Inflammatory macrophage treated with lipopolysaccharide for 1 hour (primary cell): ENCODE measurements around the gene TNIK.
"Not testable (repeated sequence)": the region's sequence is repeated elsewhere in the genome, so short reads cannot be mapped to it uniquely, and the experiment has no call there.

Experiments
- DNase-seq, 2 donors: peaks; one replicate each; pipeline ENCODE4 v3.0.0-alpha.2; 2020 to 2022

TNIK gene

GRCh38 chr3:171306631-171307030 lies 153.6 kb downstream of the TNIK start:
- DNase-seq: no peak

GRCh38 chr3:171305823-171306222 lies 154.4 kb downstream of the TNIK start:
- DNase-seq: not testable (repeated sequence)

GRCh38 chr3:171304498-171304897 lies 155.7 kb downstream of the TNIK start:
- DNase-seq: not testable (repeated sequence)

GRCh38 chr3:171304017-171304416 lies 156.2 kb downstream of the TNIK start:
- peak in 1 of 2 donors; percentile 20 for DNase-seq

- no peak for DNase-seq
These were observed 158.2 kb downstream of the TNIK start for GRCh38 chr3:171301998-171302397.

- DNase-seq: no peak
These were observed 159.2 kb downstream of the TNIK start for GRCh38 chr3:171301002-171301401.

GRCh38 chr3:171297951-171298350 lies 162.3 kb downstream of the TNIK start:
- no peak for DNase-seq

- no peak for DNase-seq
These were observed 163.0 kb downstream of the TNIK start for GRCh38 chr3:171297207-171297606.

GRCh38 chr3:171295484-171296373 lies 164.5 kb downstream of the TNIK start:
- no peak for DNase-seq

GRCh38 chr3:171293142-171293782 lies 166.9 kb downstream of the TNIK start:
- no peak for DNase-seq

- DNase-seq: no peak
These were observed 169.5 kb downstream of the TNIK start for GRCh38 chr3:171290680-171291079.

GRCh38 chr3:171289291-171289690 lies 170.9 kb downstream of the TNIK start:
- DNase-seq: no peak

- DNase-seq: not testable (repeated sequence)
These were observed 172.4 kb downstream of the TNIK start for GRCh38 chr3:171287761-171288160.

GRCh38 chr3:171286580-171287249 lies 173.5 kb downstream of the TNIK start:
- peak; percentile 11 to 23 for DNase-seq

GRCh38 chr3:171285287-171285686 lies 174.9 kb downstream of the TNIK start:
- DNase-seq: no peak

- DNase-seq: peak in 1 of 2 donors; percentile 35
These were observed 175.7 kb downstream of the TNIK start for GRCh38 chr3:171284308-171285075.

GRCh38 chr3:171283848-171284222 lies 176.4 kb downstream of the TNIK start:
- no peak for DNase-seq

GRCh38 chr3:171283183-171283847 lies 176.9 kb downstream of the TNIK start:
- DNase-seq: no peak

GRCh38 chr3:171282041-171282440 lies 178.2 kb downstream of the TNIK start:
- DNase-seq: no peak

- no peak for DNase-seq
These were observed 178.8 kb downstream of the TNIK start for GRCh38 chr3:171281256-171281992.

- no peak for DNase-seq
These were observed 180.2 kb downstream of the TNIK start for GRCh38 chr3:171279972-171280371.

GRCh38 chr3:171278299-171278590 lies 182.0 kb downstream of the TNIK start:
- no peak for DNase-seq
